Memory B cell (primary cell): ENCODE data around the gene MCEE.
A peak's percentile ranks its signal among the peaks of the same experiment; 100 is the strongest.
"Not testable (repeated sequence)": the region's sequence is repeated elsewhere in the genome, so short reads cannot be mapped to it uniquely, and the experiment has no call there.

Experiments
- ATAC-seq: fragments of 150-1000 bp; cut with Tn5 transposase; 2 replicates; pipeline ENCODE4 v1.10.0; 2021; ENCODE audit warnings: low read depth, mild to moderate bottlenecking, moderate library complexity
- DNase-seq, 2 donors: peaks; one replicate each; pipeline ENCODE4 v3.0.0; 2022; ENCODE audit warnings: low spot score in 2 of 2
- H3K27ac Mint-ChIP-seq: one replicate; pipeline ENCODE4 v1.8.0; 2022; ENCODE audit warnings: mild to moderate bottlenecking, moderate library complexity, mixed read lengths
- H3K27me3 Mint-ChIP-seq: one replicate; pipeline ENCODE4 v1.8.0; 2022; ENCODE audit warnings: mixed read lengths
- H3K36me3 Mint-ChIP-seq: one replicate; pipeline ENCODE4 v1.8.0; 2022; ENCODE audit warnings: mild to moderate bottlenecking, mixed read lengths
- H3K4me1 Mint-ChIP-seq: one replicate; pipeline ENCODE4 v1.8.0; 2022; ENCODE audit warnings: mixed read lengths
- H3K4me3 Mint-ChIP-seq: one replicate; pipeline ENCODE4 v1.8.0; 2022; ENCODE audit warnings: mild to moderate bottlenecking, moderate library complexity, mixed read lengths
- H3K9me3 Mint-ChIP-seq: one replicate; pipeline ENCODE4 v1.8.0; 2022; ENCODE audit warnings: mixed read lengths

MCEE gene

DNA sequence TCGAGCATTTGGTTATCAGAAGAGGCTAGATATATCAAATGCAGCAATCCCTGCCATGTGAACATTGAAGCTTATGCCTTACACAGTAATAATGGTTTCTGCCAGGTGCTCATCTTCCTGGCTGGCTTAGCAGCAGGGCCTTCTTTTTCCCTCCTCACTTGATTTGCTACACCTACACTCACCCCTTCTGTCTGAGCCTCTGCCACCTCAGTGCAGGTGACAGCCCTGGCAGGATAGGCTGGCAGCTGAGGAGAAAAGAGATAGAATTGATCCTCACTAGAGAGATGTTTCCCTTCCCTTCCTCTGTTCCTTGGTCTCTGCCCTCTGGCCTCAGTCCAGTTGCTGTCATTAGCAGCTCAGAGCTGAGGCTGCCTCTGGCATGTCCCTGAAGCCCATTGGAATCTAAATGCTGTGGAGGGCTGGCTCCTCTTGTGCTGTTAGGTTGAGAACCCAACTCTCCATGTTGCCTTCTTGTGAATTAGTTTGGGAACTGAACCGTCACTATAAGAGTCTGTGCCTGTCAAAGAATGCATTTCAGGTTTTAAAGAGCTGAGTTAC lies 18.6 kb upstream of the MCEE start:
- no peak for DNase-seq
- Mint-ChIP-seq H3K36me3 (peaks cover 35% of the 10 kb centered on the region), H3K4me3 (no peak overlapping the region), H3K27ac (peak overlapping the region; percentile 29), H3K9me3 (no peaks in the 10 kb centered on the region), H3K4me1 (no peaks in the 10 kb centered on the region), H3K27me3 (no peaks in the 10 kb centered on the region)
- no peak for ATAC-seq

DNA sequence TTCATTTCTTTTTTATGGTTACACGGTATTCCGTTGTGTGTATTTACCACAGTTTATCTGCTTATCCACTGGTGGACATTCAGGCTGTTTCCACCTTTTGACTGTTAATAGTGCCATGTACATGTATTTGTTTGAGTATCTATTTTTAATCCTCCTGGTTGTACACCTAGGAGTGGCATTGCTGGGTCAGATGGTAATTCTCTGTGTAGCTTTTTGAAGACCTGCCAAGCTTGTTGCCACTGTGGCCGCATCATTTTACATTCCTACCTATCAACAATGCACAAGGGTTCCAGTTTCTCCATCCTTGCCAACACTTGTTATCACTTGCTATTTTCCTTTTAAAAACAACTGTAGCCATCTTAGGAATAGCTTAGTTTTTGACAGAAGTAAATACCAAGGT lies 13.8 kb upstream of the MCEE start:
- ATAC-seq (no peak), DNase-seq (no peak)
- H3K36me3 Mint-ChIP-seq = peaks cover 39% of the 10 kb centered on the region
- no peak overlapping the region for H3K27ac Mint-ChIP-seq
- H3K9me3 Mint-ChIP-seq = no peaks in the 10 kb centered on the region
- no peak overlapping the region for H3K4me3 Mint-ChIP-seq
- peaks cover 2% of the 10 kb centered on the region for H3K4me1 Mint-ChIP-seq
- H3K27me3 Mint-ChIP-seq = no peaks in the 10 kb centered on the region

DNA sequence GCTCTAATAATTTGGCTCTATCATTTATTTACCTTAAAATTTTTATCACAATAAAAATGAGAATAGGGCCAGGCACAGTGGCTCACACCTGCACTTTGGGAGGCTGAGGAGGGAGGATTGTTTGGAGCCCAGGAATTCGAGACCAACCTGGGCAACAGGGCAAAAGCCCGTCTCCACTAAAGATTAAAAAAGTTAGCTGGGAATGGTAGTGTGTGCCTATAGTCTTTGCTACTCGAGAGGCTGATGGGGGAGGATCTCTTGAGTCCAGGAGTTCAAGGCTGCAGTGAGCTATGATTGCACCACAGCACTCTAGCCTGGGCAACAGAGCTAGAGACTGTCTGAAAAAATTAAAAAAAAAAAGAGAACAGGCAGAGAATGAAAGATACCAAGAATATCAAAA lies 6.1 kb upstream of the MCEE start:
- ATAC-seq (no peak), DNase-seq (no peak)
- H3K4me1 Mint-ChIP-seq = peaks cover 2% of the 10 kb centered on the region
- H3K4me3 Mint-ChIP-seq = no peak overlapping the region
- H3K27ac Mint-ChIP-seq = no peak overlapping the region
- no peaks in the 10 kb centered on the region for H3K9me3 Mint-ChIP-seq
- peaks cover 17% of the 10 kb centered on the region for H3K36me3 Mint-ChIP-seq
- no peaks in the 10 kb centered on the region for H3K27me3 Mint-ChIP-seq

DNA sequence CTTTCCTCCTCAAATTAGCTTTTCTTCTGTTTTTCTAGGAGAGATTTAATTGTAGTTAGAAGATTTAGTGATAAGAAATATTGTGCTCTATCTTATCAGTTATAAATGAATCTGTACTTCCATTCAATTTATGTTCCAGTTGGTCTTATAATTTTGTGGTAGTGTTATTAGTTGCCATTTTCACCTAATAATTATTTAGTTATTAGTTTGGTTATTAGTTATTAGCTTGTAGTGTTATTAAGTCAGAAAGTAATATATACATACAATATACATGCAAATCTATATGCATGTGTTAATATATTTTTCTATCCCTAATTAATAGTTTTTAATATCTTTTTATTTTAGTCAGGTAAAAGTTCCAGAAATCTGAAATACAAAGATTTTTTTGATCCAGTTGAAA lies 3.6 kb upstream of the MCEE start:
- peaks cover 9% of the 10 kb centered on the region for H3K36me3 Mint-ChIP-seq
- no peak overlapping the region for H3K4me3 Mint-ChIP-seq
- ATAC-seq (no peak), DNase-seq (no peak)
- peaks cover 2% of the 10 kb centered on the region for H3K4me1 Mint-ChIP-seq
- H3K9me3 Mint-ChIP-seq = no peaks in the 10 kb centered on the region
- no peaks in the 10 kb centered on the region for H3K27me3 Mint-ChIP-seq
- H3K27ac Mint-ChIP-seq = no peak overlapping the region

- not testable (repeated sequence) for H3K27ac Mint-ChIP-seq, H3K27me3 Mint-ChIP-seq, H3K4me1 Mint-ChIP-seq, H3K9me3 Mint-ChIP-seq, H3K36me3 Mint-ChIP-seq, H3K4me3 Mint-ChIP-seq, DNase-seq, ATAC-seq
Measured at GRCh38 chr2:71131387-71132166, 1.5 kb upstream of the MCEE start.

DNA sequence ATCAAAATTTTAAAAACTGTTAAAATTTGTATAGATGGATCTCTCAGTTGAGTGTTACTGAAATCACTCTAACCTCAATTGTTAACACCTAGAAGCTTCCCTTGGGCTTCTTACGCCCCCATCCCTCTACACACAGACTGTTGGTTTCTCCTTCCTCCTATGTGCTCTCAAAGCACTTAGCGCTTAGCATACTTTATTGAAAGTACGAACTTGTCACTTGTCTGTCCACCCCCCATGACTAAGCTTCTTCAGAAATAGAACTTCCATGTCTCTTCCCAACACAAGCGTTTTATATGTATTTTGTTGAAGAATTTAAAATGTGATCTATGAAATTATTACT lies 846 bp upstream of the MCEE start:
- H3K27ac Mint-ChIP-seq = no peak overlapping the region
- DNase-seq = no peak
- H3K4me3 Mint-ChIP-seq = no peak overlapping the region
- no peaks in the 10 kb centered on the region for H3K9me3 Mint-ChIP-seq
- no peaks in the 10 kb centered on the region for H3K27me3 Mint-ChIP-seq
- H3K36me3 Mint-ChIP-seq = peaks cover 3% of the 10 kb centered on the region
- H3K4me1 Mint-ChIP-seq = peaks cover 4% of the 10 kb centered on the region
- no peak for ATAC-seq

DNA sequence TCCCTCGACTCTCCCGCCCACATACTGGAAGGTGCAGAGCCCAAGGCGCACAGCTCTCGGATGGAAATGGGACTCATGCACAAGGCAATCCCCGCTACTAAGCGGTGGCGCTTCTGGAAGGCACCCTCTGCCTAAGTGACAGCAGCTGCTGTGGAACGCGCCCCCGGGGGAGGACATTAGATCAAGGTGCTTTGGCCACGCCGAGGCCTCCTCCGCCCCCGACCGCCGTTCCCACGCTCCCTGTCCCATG lies 202 bp downstream of the MCEE start:
- H3K4me1 Mint-ChIP-seq = peaks cover 6% of the 10 kb centered on the region
- H3K27me3 Mint-ChIP-seq = no peaks in the 10 kb centered on the region
- peaks cover 3% of the 10 kb centered on the region for H3K36me3 Mint-ChIP-seq
- H3K4me3 Mint-ChIP-seq = no peak overlapping the region
- H3K27ac Mint-ChIP-seq = no peak overlapping the region
- H3K9me3 Mint-ChIP-seq = no peaks in the 10 kb centered on the region
- peak; percentile 45 for ATAC-seq
- no peak for DNase-seq

- Mint-ChIP-seq H3K27ac (no peak overlapping the region), H3K4me1 (peaks cover 6% of the 10 kb centered on the region)
Measured at GRCh38 chr2:71129114-71129901, 721 bp downstream of the MCEE start.

DNA sequence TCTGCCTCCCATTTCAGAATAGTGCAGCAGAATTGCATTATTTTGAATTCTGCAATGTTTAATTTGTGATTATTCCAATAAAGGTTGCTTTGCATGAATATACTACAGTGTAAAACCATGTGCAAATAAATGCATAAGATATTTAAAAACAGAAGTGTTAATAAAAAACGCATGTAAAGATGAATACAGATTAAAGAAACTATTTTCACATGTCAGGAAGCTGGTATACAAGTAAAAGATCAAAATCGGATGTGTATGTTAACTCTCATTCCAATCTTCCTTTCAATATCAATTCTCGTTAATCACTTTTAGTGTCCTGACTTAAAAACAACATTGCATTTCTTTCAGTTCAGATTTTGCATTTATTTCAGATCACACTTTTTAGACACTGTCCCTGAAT lies 3.1 kb downstream of the MCEE start:
- H3K27me3 Mint-ChIP-seq = no peaks in the 10 kb centered on the region
- peaks cover 9% of the 10 kb centered on the region for H3K36me3 Mint-ChIP-seq
- ATAC-seq = no peak
- DNase-seq = no peak
- H3K9me3 Mint-ChIP-seq = peaks cover 2% of the 10 kb centered on the region
- no peak overlapping the region for H3K27ac Mint-ChIP-seq
- peaks cover 6% of the 10 kb centered on the region for H3K4me1 Mint-ChIP-seq
- no peak overlapping the region for H3K4me3 Mint-ChIP-seq

More at GRCh38 chr2:71129114-71129901, 721 bp downstream of the MCEE start:
- no peak for DNase-seq
- no peak overlapping the region for H3K4me3 Mint-ChIP-seq
- H3K27me3 Mint-ChIP-seq = no peaks in the 10 kb centered on the region
- no peaks in the 10 kb centered on the region for H3K36me3 Mint-ChIP-seq
- no peaks in the 10 kb centered on the region for H3K9me3 Mint-ChIP-seq
- no peak for ATAC-seq

DNA sequence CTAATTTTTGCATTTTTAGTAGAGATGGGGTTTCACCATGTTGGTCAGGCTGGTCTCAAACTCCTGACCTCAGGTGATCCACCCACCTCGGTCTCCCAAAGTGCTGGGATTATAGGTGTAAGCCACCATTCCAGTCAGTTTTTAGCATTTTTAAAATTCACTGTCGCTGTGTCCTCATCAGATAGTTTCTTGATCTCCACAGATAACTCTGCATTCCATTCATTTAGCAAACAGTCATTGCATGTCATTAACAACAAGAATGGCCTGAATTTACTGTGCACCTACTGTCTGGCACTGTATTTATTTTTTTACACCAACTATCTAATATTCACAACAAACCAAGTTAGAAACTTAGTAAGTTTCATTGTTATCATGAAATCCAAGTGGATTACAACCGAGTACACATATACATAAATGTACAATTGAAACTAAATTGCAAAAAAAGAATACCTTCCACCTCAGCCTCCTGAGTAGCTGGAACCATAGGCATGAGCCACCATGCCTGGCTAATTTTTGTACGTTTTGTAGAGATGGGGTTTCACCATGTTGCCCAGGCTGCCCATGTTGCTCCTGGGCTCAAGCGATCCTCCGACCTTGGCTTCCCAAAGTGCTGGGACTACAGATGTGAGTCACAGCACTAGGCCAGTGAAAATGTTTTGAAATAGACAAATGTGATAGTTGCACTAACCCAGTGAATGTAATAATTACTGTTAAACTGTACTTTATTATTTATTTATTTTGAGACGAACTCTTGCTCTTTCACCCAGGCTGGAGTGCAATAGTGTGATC lies 4.3 kb downstream of the MCEE start:
- peaks cover 2% of the 10 kb centered on the region for H3K9me3 Mint-ChIP-seq
- H3K4me1 Mint-ChIP-seq = peaks cover 8% of the 10 kb centered on the region
- DNase-seq (no peak), ATAC-seq (no peak)
- H3K27me3 Mint-ChIP-seq = no peaks in the 10 kb centered on the region
- peaks cover 11% of the 10 kb centered on the region for H3K36me3 Mint-ChIP-seq
- H3K4me3 Mint-ChIP-seq = no peak overlapping the region
- no peak overlapping the region for H3K27ac Mint-ChIP-seq

GRCh38 chr2:71122387-71123298 lies 7.4 kb downstream of the MCEE start:
- Mint-ChIP-seq H3K27me3 (no peaks in the 10 kb centered on the region), H3K4me3 (no peak overlapping the region), H3K27ac (no peak overlapping the region), H3K36me3 (peaks cover 29% of the 10 kb centered on the region), H3K9me3 (peaks cover 2% of the 10 kb centered on the region), H3K4me1 (peaks cover 10% of the 10 kb centered on the region)
- no peak for DNase-seq
- no peak for ATAC-seq

- Mint-ChIP-seq H3K27me3 (no peaks in the 10 kb centered on the region), H3K4me3 (no peak overlapping the region), H3K27ac (no peak overlapping the region), H3K9me3 (peaks cover 2% of the 10 kb centered on the region), H3K4me1 (peaks cover 9% of the 10 kb centered on the region), H3K36me3 (peaks cover 30% of the 10 kb centered on the region)
- DNase-seq (no peak), ATAC-seq (no peak)
Measured at GRCh38 chr2:71121479-71121878, 8.6 kb downstream of the MCEE start.

DNA sequence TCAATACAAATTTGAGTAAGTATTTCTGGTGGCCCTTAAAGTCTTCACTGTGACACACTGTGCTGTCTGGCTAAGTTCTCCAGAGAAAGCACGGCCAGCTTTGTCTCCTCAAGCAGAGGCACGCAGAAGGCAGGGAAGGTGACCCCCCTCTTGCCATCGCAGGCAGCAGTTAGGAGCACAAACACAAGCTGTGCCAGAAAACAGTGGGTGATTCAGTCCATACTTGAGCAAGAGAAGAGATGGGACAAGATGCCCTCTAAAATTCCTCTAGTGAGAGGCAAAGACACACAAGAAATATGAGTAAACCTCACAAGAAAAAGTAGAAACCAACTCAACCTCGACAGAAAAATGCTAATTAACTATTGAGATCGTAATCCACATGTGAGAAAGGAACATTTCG lies 9.8 kb downstream of the MCEE start:
- ATAC-seq = no peak
- no peak overlapping the region for H3K27ac Mint-ChIP-seq
- H3K27me3 Mint-ChIP-seq = no peaks in the 10 kb centered on the region
- DNase-seq = no peak
- peaks cover 32% of the 10 kb centered on the region for H3K36me3 Mint-ChIP-seq
- H3K9me3 Mint-ChIP-seq = peaks cover 2% of the 10 kb centered on the region
- no peak overlapping the region for H3K4me3 Mint-ChIP-seq
- peaks cover 7% of the 10 kb centered on the region for H3K4me1 Mint-ChIP-seq
